ENCODE data around the gene BPIFB2. TPM values are rescaled to one million over a fixed set of nuclear protein-coding genes. Genes with fewer than 3 reads are reported as not detected.
A peak's percentile ranks its signal among the peaks of the same experiment; 100 is the strongest.
"Not testable (repeated sequence)": the region's sequence is repeated elsewhere in the genome, so short reads cannot be mapped to it uniquely, and the experiment has no call there.

BPIFB2 gene
- total RNA-seq, 2 experiments from 2014 or later = not detected

DNA sequence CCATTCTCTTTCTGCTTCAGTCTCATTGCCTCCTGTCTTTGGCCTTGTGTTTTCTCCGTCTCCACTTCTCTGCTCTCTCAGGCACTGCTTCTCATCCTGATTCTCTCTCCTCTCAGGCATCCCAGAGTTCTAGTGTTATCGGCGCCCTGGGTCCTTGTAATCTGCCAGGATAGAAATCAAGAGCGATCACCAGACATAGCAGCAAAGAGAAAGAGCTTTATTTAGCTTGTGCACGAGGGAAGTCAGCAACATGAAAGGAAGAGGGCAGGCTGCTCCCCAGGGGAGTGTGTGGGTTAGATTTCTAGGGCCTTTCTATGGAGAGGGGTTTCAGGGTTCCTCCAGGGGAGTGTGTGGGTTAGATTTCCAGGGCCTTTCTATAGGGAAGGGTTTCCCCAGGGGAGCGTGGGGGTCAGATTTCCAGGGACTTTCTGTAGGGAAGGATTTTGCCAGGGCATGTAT lies 35.8 kb upstream of the BPIFB2 start:
- DNase-seq = peak; percentile 48
- H3K4me3 Mint-ChIP-seq = no peak overlapping the region
- intact Hi-C loops (cut with DNase I, micrococcal nuclease) = loop anchor here in 1 of 2 experiments (1.0 to 5.0 kb wide), 3 partner anchors 26 to 471 kb away; partner anchors contain the start of gene SNTA1
- H3K36me3 Mint-ChIP-seq (ENCODE audit: low read depth) = peaks cover 10% of the 10 kb centered on the region
- H3K27ac Mint-ChIP-seq = no peak overlapping the region
- ChIA-PET CTCF (interaction anchor here (1.0 to 2.0 kb wide), 4 partner anchors 9 to 70 kb away, joined by 3 to 10 read pairs (median 4); no protein-coding TSS in a partner anchor), POLR2A (interaction anchor here (1.1 kb wide), 1 partner anchor 26 kb away, joined by 4 read pairs; no protein-coding TSS in a partner anchor)
- peak; percentile 17 for ATAC-seq
- peaks cover 42% of the 10 kb centered on the region for H3K4me1 Mint-ChIP-seq
- peaks cover 8% of the 10 kb centered on the region for H3K9me3 Mint-ChIP-seq (ENCODE audit: low read depth)
- no peaks in the 10 kb centered on the region for H3K27me3 Mint-ChIP-seq

DNA sequence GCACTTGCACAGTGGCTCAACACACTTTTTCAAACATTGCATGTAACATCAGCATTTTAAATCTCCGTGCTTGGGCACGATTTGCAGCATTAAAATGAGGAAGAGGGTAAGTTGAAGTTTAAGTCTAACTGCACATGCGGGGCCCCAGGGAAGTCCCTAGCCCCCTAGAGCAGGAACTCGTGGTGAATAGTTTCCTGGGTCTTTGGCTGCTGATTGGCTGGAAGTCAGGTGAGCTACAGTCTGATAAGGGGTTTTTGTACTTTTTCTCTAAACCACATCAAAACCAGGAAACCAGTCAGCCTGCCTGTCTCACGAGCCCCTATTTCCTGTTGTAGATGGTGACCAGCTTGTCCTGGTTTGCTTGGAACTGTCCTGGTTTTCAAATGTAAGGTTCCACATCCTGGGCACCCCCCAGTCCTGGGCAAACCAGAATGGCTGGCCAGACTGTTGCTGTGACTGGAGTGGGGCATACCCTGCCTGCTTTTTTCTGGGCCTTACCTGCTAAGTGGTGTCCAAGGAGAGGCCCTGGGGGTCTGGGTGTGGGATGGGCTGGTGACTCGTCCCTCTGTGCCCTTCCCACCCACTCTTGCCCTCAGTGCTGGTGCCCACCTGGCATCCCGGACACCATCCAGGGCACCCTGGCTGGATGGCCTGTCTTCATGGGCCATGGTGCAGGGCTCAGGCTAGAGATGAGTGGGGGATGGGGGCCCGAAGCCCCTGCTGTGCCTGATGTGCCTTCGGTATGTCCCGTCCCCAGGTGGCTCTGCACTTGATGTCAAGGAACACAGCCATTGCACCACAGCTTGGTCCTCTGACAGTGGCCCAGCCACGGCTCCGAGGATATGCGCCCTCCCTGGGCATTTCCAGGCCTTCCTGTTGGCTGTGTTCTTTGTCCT lies 35.1 kb upstream of the BPIFB2 start:
- peak; percentile 70 for ATAC-seq
- ChIA-PET CTCF (interaction anchor here (0.6 to 2.0 kb wide), 5 partner anchors 8 to 104 kb away, joined by 3 to 10 read pairs (median 4); no protein-coding TSS in a partner anchor), POLR2A (interaction anchor here (0.6 to 1.1 kb wide), 3 partner anchors 27 to 485 kb away, joined by 3 to 4 read pairs (median 4); no protein-coding TSS in a partner anchor)
- H3K27ac Mint-ChIP-seq = no peak overlapping the region
- no peak overlapping the region for H3K4me3 Mint-ChIP-seq
- H3K27me3 Mint-ChIP-seq = no peaks in the 10 kb centered on the region
- peaks cover 11% of the 10 kb centered on the region for H3K36me3 Mint-ChIP-seq (ENCODE audit: low read depth)
- intact Hi-C loops (cut with DNase I, micrococcal nuclease) = loop anchor here in 1 of 2 experiments (1.0 to 5.0 kb wide), 3 partner anchors 27 to 470 kb away; partner anchors contain the start of gene SNTA1
- H3K9me3 Mint-ChIP-seq (ENCODE audit: low read depth) = peaks cover 9% of the 10 kb centered on the region
- peak; percentile 88 for DNase-seq
- H3K4me1 Mint-ChIP-seq = peaks cover 46% of the 10 kb centered on the region

GRCh38 chr20:32973077-32973717 lies 34.3 kb upstream of the BPIFB2 start:
- H3K4me1 Mint-ChIP-seq = peaks cover 46% of the 10 kb centered on the region
- H3K9me3 Mint-ChIP-seq (ENCODE audit: low read depth) = peaks cover 9% of the 10 kb centered on the region
- H3K27me3 Mint-ChIP-seq = no peaks in the 10 kb centered on the region
- intact Hi-C loops (cut with DNase I, micrococcal nuclease) = loop anchor here in 1 of 2 experiments (5.0 kb wide), 2 partner anchors 436 to 469 kb away; partner anchors contain the start of gene SNTA1
- H3K4me3 Mint-ChIP-seq = no peak overlapping the region
- POLR2A ChIA-PET = interaction anchor here (0.6 to 0.9 kb wide), 3 partner anchors 13 to 484 kb away, joined by 3 to 4 read pairs (median 3); no protein-coding TSS in a partner anchor
- CTCF ChIA-PET = interaction anchor here (1.1 to 2.7 kb wide), 3 partner anchors 8 to 71 kb away, joined by 3 to 13 read pairs (median 10); no protein-coding TSS in a partner anchor
- H3K27ac Mint-ChIP-seq = no peak overlapping the region
- peaks cover 11% of the 10 kb centered on the region for H3K36me3 Mint-ChIP-seq (ENCODE audit: low read depth)
- DNase-seq = no peak
- no peak for ATAC-seq

GRCh38 chr20:32974204-32975064 lies 33.1 kb upstream of the BPIFB2 start:
- intact Hi-C loops (cut with DNase I, micrococcal nuclease) = loop anchor here in 1 of 2 experiments (5.0 kb wide), 2 partner anchors 437 to 468 kb away; partner anchors contain the start of gene SNTA1
- H3K9me3 Mint-ChIP-seq (ENCODE audit: low read depth); H3K4me3 Mint-ChIP-seq; ATAC-seq; H3K27ac Mint-ChIP-seq; DNase-seq; H3K27me3 Mint-ChIP-seq; POLR2A ChIA-PET: not testable (repeated sequence)
- peaks cover 11% of the 10 kb centered on the region for H3K36me3 Mint-ChIP-seq (ENCODE audit: low read depth)
- H3K4me1 Mint-ChIP-seq = peaks cover 46% of the 10 kb centered on the region
- CTCF ChIA-PET = interaction anchor here (1.0 to 2.7 kb wide), 6 partner anchors 9 to 239 kb away, joined by 3 to 13 read pairs (median 5); partner anchors contain the start of gene SUN5

DNA sequence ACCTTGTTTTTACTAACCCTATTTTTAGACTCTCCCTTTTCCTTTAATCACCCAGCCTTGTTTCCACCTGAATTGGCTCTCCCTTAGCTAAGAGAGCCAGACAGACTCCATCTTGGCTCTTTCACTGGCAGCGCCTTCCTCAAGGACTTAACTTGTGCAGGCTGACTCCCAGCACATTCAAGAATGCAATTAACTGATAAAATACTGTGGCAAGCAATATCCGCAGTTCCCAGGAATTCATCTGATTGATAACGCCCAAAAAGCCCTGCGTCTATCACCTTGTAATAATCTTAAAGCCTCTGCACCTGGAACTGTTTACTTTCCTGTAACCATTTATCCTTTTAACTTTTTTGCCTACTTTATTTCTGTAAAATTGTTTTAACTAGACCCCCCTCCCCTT lies 32.4 kb upstream of the BPIFB2 start:
- H3K27me3 Mint-ChIP-seq; DNase-seq; ATAC-seq; H3K4me3 Mint-ChIP-seq; intact Hi-C loops (cut with DNase I, micrococcal nuclease); H3K9me3 Mint-ChIP-seq (ENCODE audit: low read depth); POLR2A ChIA-PET: not testable (repeated sequence)
- Mint-ChIP-seq H3K4me1 (peaks cover 46% of the 10 kb centered on the region), H3K36me3 (ENCODE audit: low read depth) (peaks cover 11% of the 10 kb centered on the region), H3K27ac (peak overlapping the region; percentile 12)
- CTCF ChIA-PET = interaction anchor here (1.3 to 2.7 kb wide), 3 partner anchors 13 to 30 kb away, joined by 3 to 13 read pairs (median 4); no protein-coding TSS in a partner anchor

DNA sequence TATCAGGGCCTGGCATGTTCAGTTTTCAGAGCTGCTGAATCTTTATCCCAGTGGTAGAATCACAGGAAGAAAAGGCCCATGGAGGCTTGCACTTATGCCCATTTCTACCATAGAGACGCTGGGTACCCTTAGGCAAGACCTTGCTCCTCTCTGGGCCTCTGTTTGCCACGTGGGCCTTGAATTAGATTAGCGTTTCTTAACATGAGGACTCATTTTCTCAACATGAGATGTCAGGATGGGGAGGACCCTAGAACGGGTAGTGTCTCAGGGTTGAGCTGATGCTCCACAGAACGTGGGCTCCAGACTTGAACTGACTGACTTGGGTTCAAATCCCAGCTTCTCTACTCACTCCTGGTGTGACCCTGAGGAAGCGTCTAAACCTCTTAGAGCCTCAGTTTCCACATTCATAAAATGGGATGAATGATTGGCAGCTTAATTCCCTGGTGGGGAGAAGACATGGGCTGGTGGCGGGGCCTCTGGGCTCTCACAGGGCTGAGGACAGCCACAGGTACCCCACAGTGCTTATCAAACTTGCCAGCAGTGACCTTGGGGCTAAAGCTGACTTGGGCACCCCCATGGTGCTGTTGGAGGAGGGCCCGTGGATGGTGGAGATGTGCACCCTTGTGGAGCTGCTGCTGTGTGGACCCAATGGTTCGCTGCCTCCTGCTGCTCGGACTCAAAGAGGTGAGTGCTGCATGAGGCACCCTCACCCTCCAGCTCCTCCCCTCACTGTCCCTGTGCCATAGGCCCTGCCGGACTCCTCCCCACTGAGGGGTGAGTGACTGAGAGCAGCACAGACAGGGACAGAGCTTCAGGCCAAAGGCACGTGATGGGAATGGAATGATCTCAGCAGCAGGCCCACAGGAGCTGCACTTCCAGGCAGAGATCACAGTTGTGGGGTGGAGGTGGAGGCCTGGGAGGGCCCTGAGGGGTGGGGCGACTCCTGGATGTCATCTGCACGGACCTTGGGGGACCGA lies 31.5 kb upstream of the BPIFB2 start:
- no peaks in the 10 kb centered on the region for H3K27me3 Mint-ChIP-seq
- ATAC-seq = no peak
- peaks cover 46% of the 10 kb centered on the region for H3K4me1 Mint-ChIP-seq
- ChIA-PET POLR2A (interaction anchor here (0.8 kb wide), 1 partner anchor 10 kb away, joined by 3 read pairs; no protein-coding TSS in a partner anchor), CTCF (interaction anchor here (0.6 to 3.0 kb wide), 4 partner anchors 17 to 110 kb away, joined by 3 to 13 read pairs (median 8); partner anchors contain the start of gene SUN5)
- H3K9me3 Mint-ChIP-seq (ENCODE audit: low read depth) = peaks cover 9% of the 10 kb centered on the region
- H3K4me3 Mint-ChIP-seq = no peak overlapping the region
- H3K27ac Mint-ChIP-seq = peak overlapping the region; percentile 79
- no peak for DNase-seq
- intact Hi-C loops (cut with DNase I, micrococcal nuclease) = no loop called here
- H3K36me3 Mint-ChIP-seq (ENCODE audit: low read depth) = peaks cover 11% of the 10 kb centered on the region

GRCh38 chr20:32976746-32977145 lies 30.8 kb upstream of the BPIFB2 start:
- H3K4me3 Mint-ChIP-seq = no peak overlapping the region
- no peaks in the 10 kb centered on the region for H3K27me3 Mint-ChIP-seq
- peaks cover 9% of the 10 kb centered on the region for H3K9me3 Mint-ChIP-seq (ENCODE audit: low read depth)
- H3K36me3 Mint-ChIP-seq (ENCODE audit: low read depth) = peaks cover 11% of the 10 kb centered on the region
- peaks cover 46% of the 10 kb centered on the region for H3K4me1 Mint-ChIP-seq
- intact Hi-C loops (cut with DNase I, micrococcal nuclease) = no loop called here
- CTCF ChIA-PET = interaction anchor here (0.6 to 3.0 kb wide), 2 partner anchors 28 to 110 kb away, joined by 3 to 13 read pairs; partner anchors contain the start of gene SUN5
- POLR2A ChIA-PET = no interaction called here
- peak overlapping the region; percentile 79 for H3K27ac Mint-ChIP-seq
- ATAC-seq (no peak), DNase-seq (no peak)

- peaks cover 9% of the 10 kb centered on the region for H3K9me3 Mint-ChIP-seq (ENCODE audit: low read depth)
- no peak overlapping the region for H3K4me3 Mint-ChIP-seq
- no peaks in the 10 kb centered on the region for H3K27me3 Mint-ChIP-seq
- ChIA-PET CTCF (interaction anchor here (0.6 to 3.0 kb wide), 2 partner anchors 27 kb away, joined by 3 to 13 read pairs; partner anchors contain the start of gene SUN5), POLR2A (no interaction called here)
- no peak for ATAC-seq
- H3K4me1 Mint-ChIP-seq = peaks cover 44% of the 10 kb centered on the region
- intact Hi-C loops (cut with DNase I, micrococcal nuclease) = no loop called here
- DNase-seq = no peak
- peaks cover 11% of the 10 kb centered on the region for H3K36me3 Mint-ChIP-seq (ENCODE audit: low read depth)
- no peak overlapping the region for H3K27ac Mint-ChIP-seq
These were observed 30.1 kb upstream of the BPIFB2 start for GRCh38 chr20:32977281-32978008.

GRCh38 chr20:32978009-32978335 lies 29.5 kb upstream of the BPIFB2 start:
- Mint-ChIP-seq H3K27me3 (no peaks in the 10 kb centered on the region), H3K4me3 (no peak overlapping the region), H3K36me3 (ENCODE audit: low read depth) (peaks cover 8% of the 10 kb centered on the region), H3K9me3 (ENCODE audit: low read depth) (peaks cover 9% of the 10 kb centered on the region), H3K4me1 (peaks cover 39% of the 10 kb centered on the region), H3K27ac (no peak overlapping the region)
- ChIA-PET CTCF (interaction anchor here (0.6 to 3.0 kb wide), 3 partner anchors 27 to 199 kb away, joined by 3 to 13 read pairs (median 5); partner anchors contain the start of gene SUN5), POLR2A (no interaction called here)
- ATAC-seq (no peak), DNase-seq (no peak)
- intact Hi-C loops (cut with DNase I, micrococcal nuclease) = no loop called here

All from activated CD4-positive, alpha-beta T cell treated with anti-CD3 and anti-CD28 coated beads for 36 hours (primary cell).